ENCODE results near the gene HSF5.
"Not testable (repeated sequence)": the region's sequence is repeated elsewhere in the genome, so short reads cannot be mapped to it uniquely, and the experiment has no call there.

Gene HSF5

DNA sequence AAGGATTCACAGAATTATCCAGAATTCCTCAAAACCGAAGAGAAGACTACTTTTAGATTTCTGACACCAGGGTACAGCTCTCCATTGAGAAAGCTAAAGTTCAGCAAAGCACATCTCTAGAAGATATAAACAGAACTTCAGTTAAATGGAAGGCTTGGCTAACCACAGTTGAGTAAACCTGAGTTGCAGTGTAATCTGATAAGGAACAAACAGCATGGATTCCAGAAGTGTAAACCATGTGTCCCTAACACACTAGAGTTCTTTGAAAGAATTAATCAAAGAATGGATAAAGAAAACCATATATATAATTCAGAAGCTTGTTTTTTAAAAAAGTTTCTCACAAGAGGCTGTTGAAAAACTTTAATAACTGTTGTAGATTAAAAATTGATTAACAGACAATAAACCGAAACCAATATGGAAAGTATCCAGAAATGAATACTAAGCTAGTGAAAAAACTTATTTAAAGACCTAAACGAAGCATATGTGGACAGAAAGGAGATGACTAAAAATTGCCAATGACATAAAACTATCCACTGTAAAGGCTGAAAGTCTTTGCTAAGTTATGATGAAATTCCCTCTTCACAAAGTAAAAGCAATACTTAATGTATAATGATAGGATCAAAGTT is 75.1 kb downstream of the HSF5 start:
- DNase-seq = no peak

DNA sequence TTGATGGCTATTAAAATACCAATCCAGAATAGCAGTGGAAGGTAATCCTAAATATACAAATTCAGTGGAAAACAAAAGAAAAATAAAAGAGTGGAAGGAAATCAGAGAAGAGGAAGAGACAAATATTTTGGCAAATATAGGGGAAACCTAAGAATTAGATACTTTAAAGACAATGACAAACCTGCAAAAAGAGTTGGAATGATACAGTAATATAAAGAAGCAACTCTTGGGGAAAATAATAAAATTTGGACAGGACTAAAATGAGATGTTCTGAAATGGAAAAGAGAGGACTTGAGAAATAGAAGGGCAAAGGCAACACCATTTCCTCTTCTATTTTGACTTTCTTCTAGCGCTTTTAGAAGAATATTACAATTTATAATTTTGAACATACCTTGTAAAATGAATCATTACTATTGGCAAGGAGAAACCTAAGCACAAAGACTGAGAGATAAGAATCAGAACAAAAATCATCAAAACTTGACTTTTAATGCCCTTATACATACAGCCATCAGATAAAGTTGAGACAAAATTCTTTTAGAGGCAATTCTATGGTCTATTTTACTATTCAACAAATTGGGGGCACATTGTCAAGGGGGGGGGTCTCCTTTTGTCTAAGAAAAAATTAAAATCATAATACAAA is 76.0 kb downstream of the HSF5 start:
- DNase-seq = no peak

DNA sequence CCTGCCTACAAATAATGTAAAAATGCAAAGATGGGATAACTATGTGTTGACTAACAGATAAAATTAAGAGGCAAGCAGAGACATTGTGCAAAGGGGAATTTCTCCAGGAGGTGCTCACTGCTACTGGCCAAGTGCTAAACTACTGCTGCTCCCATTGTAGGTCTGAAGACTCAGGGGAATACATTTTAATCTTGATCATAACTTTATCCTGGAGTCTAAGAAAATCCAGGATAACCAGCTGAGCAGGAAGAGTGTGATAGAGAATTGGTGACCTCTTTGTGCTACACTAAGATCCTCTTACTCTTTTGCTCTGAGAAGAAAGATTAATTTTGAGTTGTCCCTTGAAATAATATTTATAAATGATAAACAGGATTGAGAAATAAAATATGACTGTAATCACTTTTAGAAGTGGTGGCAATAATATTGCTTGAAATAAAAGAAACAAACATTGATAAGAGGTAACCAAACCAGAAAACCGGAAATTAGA is 76.8 kb downstream of the HSF5 start:
- DNase-seq = no peak

DNA sequence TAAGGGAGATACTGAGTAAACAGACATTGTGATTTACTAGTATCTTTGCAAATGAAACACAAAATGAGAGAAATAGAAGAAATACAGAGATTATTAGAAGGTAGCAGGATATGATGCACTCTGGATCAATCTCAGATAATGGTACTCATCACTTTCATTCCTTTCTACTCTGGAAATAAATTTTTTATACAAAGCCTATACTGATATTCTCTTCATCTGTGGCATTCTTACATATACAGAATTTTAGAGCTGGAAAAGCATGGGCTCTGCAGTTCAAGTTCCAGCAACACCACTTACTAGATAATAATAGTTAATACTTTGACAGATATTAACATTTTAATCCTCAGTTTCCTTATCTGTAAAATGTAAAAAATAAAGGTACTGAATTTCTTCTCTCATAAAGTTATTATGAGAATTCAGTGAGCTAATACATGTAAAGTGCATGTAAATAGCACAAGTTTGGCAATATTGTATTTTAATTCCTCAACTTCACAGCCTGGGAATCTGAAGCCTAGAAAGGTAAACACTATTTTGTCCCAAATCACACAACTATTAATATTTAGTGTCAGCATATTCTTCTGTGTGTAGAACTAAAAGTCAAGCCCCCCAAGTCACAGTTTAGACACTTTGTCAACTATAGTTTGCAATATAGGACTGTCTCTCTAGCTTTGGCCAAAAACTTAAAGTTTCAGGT is 77.3 kb downstream of the HSF5 start:
- no peak for DNase-seq

DNA sequence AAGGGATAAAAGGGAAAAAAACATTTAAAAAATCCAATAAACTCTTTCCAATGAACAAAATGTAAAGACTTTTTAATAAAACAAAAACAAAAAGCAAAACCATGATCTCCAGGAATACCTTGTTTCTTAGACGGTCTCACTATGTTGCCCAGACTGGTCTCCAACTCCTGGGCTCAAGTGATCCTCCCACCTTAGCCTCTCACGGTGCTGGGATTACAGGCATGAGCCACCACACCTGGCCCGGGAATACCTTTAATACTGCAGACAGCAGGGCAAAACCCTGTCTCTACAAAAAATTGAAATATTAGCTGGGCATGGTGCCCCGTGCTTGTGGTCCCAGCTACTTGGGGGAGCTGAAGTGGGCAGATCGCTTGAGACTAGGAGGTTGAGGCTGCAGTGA is 78.8 kb downstream of the HSF5 start:
- no peak for DNase-seq

DNA sequence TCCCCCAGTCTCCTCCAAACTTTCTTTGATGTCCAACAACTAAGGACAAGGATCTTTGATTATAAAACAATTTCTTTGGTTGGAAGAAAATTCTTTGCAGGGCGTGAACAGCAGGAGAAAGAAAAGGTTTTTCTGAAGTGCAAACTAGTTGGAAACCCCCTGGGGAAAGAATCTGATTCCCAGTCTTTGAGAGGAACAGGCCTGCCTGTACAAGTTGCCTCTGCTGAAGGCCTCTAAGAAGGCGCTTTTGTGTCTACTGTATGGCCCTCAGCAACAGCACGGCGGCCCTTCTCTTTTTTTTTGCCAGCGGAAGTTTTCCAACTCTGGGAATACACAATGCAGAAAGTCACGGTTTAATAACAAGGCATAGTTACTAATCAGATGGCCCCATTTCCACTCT is 84.9 kb downstream of the HSF5 start:
- no peak for DNase-seq

DNA sequence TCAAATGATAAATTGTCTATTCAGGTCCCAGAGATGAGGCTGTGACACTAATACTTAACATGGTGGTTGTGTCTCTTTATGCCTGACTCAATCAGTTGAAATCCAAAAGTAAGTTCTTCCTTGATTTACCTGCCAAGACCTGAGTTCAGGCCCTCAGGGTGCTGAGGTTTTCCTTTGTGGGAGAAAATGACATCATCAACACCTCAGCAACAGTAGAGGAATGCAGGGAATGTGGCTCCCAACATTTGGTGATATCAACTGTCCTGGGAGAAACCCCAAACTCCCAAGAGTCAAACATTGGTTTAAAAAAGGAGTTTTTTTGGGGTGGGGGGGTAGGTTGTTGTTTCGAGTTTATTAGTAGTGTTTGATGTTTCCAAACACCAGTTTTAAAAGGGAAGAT is 85.5 kb downstream of the HSF5 start:
- peak; percentile 53 for DNase-seq

DNA sequence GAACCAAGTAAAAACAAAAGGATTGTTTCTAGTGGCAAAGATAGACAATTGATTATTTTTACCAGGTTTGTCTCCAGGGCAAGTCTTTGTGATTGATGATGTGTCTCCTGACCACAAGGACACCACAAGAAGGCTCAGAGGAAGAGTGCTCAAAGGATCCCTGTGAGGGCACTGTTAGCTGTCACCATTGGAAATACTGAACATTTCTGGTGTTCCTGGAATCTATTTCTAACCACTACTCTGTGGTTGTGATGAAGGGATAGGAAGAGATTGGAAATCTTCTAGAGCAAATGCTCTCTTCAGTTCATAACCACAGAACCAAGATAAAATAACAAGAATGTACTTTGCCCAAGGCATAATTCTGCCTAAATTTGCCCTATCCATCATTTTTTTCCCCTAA is 86.2 kb downstream of the HSF5 start:
- DNase-seq = peak; percentile 70

DNA sequence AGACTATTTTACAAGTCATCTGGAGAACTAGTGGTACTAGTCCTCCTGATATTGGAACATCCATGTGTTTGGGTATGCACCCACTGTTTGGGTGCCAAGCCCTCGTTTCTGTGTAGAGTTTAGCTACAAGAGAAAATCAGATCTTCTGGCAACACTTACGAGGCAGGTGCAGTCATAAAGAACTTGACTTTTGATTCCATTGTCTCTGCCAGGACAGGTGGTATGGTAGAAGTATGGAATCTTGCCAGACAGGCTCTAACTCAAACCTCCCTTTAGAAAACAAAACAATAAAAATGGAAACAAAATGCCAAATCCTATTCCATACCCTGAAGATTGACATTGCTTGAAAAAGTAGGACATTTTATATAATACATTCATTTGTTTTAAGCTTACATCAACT is 86.9 kb downstream of the HSF5 start:
- no peak for DNase-seq

DNA sequence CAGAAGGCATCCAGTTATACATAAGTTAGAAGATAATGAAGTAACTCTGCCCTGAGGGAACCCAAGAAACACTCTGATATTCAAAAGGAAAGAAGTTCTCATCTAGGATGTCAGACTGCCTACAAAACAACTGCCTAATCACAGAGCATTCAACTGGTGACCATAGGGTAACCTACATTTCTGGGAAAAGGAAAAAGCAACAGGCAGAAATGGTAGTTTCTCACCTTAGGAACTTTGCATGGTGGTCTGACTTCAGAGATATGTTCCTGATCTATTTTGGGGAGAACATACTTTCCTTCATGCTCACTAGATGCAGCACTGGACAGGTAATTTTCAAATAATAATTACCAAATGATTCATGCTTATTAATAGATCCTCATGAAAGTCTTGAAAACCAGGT is 87.4 kb downstream of the HSF5 start:
- DNase-seq = no peak

DNA sequence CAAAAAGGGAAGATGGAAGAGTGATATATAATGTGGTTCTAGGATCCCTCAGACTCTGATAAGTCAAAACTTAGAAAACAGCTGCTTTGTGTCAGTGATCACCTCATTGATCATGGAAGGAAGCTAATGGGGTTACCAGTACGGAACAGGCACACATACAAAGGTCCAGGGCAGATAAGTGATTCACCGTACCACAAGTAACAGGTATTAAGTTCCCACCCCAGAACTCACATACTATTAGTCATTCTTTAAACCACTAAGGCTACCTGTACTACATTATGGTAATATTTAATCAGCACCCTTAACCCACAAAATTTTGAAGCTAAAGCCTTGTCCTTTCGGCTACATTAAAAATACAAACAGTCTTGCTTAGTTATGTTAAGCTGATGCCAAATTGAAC is 88.2 kb downstream of the HSF5 start:
- no peak for DNase-seq

DNA sequence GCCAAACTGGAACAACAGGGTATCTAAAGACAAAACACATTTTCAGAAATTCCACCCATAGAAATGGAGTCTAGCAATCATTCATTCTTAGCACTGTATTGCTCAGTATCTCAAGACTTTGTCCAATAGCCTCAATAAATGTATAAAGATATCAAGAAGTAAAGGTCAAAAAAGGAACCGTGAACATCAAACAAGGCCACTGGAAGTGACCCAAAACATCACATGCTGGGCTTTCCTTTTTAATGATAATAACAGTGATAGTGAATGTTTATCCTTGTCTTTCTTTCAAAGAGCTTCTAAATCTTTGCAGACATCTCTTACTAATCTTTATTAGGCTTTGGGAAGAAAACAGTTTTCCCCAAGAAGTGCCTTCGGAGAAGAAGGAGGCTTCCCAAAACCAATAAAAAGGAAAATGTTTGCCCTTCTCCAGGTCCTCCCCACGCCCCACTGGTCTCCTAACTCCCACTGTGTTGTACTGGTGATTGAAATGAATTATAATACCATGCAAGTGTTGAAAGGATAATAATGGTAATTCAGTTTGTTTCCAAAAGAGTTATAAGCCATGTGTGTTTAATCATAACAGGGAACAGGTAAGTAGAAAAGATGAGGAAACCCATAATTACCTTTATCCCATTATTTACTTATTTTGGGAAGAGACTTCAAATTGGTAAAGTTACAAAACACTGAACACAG is 89.5 kb downstream of the HSF5 start:
- no peak for DNase-seq

DNA sequence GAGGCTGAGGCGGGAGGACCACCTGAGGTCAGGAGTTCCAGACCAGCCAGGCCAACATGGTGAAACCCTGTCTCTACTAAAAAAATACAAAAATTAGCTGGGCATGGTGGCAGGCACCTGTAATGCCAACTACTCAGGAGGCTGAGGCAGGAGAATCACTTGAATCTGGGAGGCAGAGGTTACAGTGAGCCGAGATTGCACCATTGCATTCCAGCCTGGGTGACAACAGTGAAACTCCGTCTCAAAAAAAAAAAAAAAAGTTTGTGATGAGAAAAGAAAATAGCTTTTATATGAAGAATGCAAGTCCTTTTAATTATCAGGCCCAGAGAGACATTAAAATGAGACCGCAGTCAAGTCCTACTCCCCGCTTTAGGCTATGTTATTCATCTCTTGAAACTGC is 90.8 kb downstream of the HSF5 start:
- not testable (repeated sequence) for DNase-seq

DNA sequence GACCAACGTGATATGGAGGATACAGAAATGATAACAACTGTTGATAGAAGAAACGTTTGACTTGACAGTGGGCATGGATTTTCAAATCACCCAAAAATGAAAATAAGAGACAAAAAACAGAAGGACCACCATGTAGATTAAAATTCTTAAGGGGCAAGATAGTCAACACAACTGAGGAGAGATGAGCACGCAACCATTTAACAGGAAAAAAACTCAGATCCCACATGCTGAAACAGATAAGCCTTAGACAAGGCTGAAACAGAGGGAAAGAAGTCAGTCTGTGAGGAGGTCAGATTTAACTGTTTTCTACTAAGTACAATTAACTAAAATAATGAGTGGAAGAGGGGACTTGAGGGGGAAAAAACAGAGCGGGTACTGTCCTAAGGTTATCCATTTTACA is 92.0 kb downstream of the HSF5 start:
- DNase-seq = no peak

DNA sequence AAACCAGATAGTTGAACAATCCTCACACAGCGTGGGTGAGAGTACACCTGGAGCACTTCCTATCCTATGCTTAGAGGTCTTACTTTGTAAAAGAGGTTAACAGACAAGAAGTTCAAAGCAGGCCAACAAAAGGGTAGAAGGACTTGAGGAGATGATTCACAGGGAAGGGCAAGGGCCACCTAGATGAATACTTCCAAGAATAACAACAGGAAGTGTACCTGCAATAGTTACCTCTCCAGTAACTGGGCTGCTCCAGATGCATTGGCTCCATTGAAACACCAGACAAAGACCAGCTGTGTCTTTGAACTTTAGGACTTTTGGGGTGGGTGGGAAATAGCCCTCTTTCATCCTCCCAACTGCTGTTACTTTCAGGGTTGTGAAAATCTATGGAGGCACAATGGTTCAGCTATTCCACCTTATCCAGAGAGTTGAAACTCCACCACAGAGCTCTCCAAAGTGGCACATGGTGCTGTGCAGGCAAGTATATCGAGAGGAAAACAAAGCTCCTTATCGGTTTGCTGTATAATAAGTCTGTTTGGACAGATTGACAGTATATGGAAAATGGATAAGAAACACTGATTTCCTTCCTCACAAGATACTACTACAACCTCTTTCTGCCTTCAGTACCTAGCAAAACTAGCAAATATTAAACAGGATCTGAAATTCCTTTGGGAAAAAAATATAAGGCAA is 93.5 kb downstream of the HSF5 start:
- DNase-seq = no peak

DNA sequence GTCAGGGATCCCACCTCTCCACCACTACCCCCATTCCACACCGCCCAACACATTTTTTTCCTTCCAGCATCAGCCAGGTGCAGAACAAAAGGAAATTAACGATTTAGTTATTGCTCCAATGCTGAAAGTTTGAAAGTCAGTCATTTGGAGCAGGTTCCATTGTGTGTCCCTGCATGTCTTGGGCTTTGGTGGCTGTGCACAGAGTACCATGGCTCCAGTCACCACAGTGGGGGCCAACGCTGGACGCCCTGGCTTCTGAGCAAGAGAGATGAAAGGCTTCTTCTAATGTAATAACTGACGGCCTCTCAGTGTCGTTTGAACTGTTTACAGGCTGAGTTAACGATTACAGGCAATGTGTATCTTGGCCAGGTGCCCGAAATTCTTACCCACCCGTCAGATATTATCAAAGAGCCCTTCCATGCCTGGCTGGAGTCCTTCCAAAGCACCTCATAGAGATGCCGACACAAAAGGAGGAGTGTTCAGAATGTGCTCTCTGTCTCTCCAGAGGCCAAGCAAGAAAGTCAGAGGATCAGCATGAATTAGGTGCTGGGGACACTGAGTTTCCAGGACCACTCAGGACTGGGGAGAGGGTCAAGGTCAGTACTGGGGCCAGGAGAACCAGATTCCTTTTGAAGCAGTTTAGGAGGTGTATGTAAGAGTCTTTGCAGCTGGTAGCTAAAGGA is 96.8 kb downstream of the HSF5 start:
- no peak for DNase-seq

DNA sequence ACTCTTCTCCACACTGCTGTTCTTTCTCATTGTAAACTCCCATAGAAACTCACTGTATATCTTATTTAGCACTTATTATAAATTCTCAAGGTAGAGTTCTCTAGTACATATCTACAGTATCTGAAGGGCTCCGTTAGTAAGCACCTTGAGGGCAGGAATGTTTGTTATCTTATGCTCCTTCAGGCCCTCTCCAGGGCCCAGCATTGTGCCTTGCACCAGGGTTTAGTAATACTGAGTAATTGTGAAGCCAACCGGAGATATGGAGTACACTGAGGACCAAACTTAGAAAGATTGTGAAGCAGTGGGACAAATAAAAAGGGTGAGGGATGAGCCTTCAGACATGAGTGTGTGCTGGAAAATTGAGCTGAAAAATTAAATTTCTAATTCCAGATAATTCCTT is 97.3 kb downstream of the HSF5 start:
- DNase-seq = no peak

DNA sequence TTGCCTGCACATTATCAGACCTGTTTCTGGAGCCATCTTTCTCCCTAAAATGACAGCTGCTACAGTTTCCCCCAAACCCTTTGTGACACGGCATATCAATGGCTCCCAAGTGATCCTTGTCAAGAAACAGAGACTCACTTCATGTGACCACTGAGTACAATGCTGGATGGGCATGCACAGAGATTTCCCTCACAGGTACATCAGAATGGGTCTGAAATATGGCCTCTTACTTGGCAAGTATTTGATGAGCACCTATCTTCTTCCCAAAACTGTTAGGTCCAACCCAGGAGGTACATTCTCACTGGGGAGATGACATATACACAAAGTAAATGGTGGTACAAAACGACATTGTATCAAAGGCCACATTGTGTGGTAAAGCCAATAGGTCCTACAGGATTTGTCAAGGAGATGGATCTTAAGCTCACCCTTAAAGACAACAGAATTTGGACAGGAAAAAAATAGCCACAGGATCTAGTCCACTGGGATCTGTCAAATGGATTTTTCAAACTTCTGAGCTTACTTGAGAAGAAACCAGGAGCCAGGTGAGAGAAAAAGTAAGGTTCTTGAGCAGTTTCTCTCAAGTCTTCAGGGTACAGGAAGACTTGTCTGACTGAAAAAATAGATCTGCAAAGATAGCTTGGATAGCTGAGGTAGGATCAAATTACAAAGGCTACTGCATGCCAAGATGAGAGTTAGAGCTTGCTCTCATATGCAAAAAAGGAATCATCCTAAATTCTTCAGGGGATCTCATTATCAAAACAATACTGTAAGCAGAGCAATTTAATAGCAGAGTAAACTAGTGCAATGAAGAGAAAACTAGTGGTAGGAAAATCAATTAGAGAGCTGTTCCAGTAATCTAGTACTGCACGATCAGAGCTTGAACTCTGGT is 99.7 kb downstream of the HSF5 start:
- DNase-seq = no peak

DNA sequence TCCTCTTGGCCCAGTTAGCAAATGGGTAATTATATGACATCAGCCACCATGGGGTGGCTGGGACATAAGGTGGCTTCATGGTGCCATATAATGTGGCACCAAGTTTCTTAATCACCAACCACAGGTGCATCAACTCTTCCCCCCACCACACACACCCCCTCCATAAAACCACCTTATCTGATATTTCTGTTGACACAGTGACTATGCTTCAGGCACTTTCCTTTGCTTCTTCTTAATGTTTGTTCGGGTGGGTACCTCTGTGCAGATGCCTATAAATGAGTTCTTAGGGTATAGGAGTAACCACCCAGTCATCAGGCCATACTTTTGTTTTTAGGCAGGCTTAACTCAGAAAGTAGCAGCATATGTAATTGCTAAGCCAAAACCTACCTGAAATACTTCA is 100.4 kb downstream of the HSF5 start:
- no peak for DNase-seq

DNA sequence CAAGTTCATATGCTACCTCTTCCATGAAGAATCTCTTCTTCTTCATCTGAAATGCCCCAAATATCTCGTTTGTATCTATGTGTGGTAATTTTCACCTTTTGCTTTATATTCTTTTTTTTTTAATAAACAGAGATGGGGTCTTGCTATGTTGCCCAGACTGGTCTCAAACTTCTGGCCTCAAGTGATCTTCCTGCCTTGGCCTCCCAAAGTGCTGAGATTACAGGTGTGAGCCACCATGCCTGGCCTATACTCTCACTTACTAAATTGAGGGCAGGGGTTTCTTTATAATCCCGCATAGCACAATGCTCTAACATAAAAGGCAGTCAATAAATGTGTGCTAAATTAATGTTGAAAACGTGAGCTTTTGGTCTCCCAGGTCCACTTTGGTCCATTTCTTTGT is 101.5 kb downstream of the HSF5 start:
- DNase-seq = no peak

DNA sequence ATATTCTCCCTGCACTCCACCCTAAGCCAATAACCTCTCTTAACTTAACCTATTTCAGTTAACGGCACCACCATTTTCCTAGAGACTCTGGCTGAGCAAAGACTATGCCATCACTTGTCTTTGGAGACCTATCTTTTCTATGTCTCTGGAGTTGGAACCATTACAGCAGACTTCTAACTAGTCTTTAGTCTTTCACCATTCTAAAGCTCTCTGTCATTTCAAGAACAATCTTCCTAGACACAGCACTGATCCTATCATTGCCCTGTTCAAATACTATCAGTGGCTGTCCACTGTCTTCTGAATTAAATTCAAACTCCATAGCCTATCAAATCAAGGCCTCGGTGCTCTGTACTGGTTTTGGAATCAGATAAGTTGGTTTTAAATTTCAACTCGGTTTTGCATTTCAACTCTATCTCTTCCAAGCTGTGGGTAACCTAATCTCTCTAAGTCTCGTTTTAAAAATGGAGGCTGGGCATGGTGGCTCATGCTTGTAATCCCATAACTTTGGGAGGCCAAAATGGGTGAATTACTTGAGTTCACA is 102.8 kb downstream of the HSF5 start:
- no peak for DNase-seq

Data from fibroblast of skin of scalp (primary cell).